ENCODE measurements around the gene LRG1.

GRCh38 chr19:4518345-4519171, 21.3 kb downstream of the LRG1 start, which contains the start of gene PLIN4:
- TF ChIP-seq SP1 (CRISPR knock-in tag; conservative IDR thresholded peaks at IDR 0.05) (no peak), CTCF (IDR thresholded peaks at IDR 0.05) (no peak), ZNF416 (CRISPR knock-in tag; IDR thresholded peaks at IDR 0.05) (no peak), FOXJ3 (CRISPR knock-in tag; IDR thresholded peaks at IDR 0.05; ENCODE audit: borderline replicate concordance) (no peak), ATF3 (CRISPR knock-in tag; conservative IDR thresholded peaks at IDR 0.05) (no peak), E2F1 (CRISPR knock-in tag; IDR thresholded peaks at IDR 0.05) (no peak), FOXP4 (CRISPR knock-in tag; IDR thresholded peaks at IDR 0.05) (no peak), ATF6 (CRISPR knock-in tag; IDR thresholded peaks at IDR 0.05) (no peak)

Measured in WTC11 (cell line).